Astrocyte of the cerebellum (primary cell): ENCODE measurements around the gene PRKCA.
"Not testable (repeated sequence)": the region's sequence is repeated elsewhere in the genome, so short reads cannot be mapped to it uniquely, and the experiment has no call there.

Experiments used
- DNase-seq: peaks from one replicate; pipeline ENCODE4 v3.0.0-alpha.2; 2011; ENCODE audit warnings: low read depth
- H3K4me3 ChIP-seq: 2 replicates; pipeline ENCODE4 v1.5.1; 2011; ENCODE audit warnings: mild to moderate bottlenecking, low read depth, low read length, moderate library complexity
- in situ Hi-C: cut with HindIII; loops from 2 replicates; pipeline ENCODE4 v1.10.0; 2017; ENCODE audit warnings: low sequenced_read_pairs
- TF ChIP-seq, protein P1 (sequence below): IDR thresholded peaks from 2 replicates; pipeline ENCODE4 v1.5.1; 2012; ENCODE audit warnings: low read length, low read depth, moderate library complexity, mild to moderate bottlenecking; ENCODE audit errors: missing control alignments

PRKCA gene

DNA sequence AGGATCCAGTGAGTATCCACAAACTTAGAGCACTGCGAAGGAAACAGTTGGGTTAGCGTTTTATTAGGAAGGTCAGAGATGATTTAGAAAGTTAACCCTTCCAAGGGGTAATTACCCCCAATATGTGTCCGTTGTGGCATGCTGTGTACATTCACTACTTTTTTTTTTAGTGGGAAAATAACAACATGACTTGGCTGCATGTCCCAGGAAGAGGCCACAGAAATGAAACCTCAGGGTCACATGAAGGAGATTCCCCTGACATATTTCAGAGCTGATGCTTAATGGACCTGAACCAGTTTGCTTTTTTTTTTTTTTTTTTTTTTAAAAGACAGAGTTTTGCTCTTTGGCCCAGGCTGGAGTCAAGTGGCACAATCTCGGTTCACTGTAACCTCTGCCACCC, 167.5 kb downstream of the PRKCA start:
- TF ChIP-seq, protein P1, sequence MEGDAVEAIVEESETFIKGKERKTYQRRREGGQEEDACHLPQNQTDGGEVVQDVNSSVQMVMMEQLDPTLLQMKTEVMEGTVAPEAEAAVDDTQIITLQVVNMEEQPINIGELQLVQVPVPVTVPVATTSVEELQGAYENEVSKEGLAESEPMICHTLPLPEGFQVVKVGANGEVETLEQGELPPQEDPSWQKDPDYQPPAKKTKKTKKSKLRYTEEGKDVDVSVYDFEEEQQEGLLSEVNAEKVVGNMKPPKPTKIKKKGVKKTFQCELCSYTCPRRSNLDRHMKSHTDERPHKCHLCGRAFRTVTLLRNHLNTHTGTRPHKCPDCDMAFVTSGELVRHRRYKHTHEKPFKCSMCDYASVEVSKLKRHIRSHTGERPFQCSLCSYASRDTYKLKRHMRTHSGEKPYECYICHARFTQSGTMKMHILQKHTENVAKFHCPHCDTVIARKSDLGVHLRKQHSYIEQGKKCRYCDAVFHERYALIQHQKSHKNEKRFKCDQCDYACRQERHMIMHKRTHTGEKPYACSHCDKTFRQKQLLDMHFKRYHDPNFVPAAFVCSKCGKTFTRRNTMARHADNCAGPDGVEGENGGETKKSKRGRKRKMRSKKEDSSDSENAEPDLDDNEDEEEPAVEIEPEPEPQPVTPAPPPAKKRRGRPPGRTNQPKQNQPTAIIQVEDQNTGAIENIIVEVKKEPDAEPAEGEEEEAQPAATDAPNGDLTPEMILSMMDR: no peak
- in situ Hi-C loops: no loop called here
- no peak for DNase-seq
- H3K4me3 ChIP-seq: no peak overlapping the region

DNA sequence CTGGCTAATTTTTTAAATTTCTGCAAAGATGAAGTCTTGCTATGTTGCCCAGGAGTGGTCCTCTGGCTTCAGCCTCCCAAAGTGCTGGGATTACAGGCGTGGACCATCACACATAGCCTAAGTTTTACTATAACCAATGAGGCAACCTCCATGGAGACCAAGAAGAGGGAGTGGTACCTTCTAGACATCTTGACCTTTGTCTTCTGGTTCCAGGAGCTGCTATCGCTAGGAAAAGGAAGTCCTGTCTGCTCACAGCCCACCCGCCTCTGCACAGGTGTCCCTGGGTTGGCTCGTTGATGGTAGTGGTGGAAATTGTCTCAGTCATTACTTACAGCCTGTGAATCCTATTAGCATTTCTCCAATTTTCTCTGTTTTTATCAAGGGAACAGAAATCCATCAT, 169.7 kb downstream of the PRKCA start:
- in situ Hi-C loops: no loop called here
- TF ChIP-seq, protein P1: no peak
- DNase-seq: no peak
- H3K4me3 ChIP-seq: no peak overlapping the region

DNA sequence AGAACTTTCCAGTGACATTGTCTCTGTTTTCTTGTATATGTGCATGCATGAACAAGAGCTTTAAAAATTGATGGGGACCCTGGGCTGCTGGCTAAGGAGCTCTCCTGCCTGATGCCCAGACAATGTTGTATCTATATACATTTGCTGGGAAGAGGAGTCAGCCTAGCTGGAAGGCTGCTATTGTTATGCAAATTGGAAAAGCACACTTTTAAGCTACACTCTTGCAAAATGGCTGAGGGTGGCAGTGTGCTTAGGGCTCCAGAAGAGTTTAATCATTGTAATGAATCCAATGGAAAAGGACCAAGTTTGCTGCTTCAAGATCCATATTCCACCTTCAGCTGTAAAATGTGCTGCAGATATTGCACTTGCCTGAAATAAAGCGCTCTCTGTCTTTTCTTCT, 171.8 kb downstream of the PRKCA start:
- TF ChIP-seq, protein P1: no peak
- in situ Hi-C loops: no loop called here
- no peak for DNase-seq
- no peak overlapping the region for H3K4me3 ChIP-seq

DNA sequence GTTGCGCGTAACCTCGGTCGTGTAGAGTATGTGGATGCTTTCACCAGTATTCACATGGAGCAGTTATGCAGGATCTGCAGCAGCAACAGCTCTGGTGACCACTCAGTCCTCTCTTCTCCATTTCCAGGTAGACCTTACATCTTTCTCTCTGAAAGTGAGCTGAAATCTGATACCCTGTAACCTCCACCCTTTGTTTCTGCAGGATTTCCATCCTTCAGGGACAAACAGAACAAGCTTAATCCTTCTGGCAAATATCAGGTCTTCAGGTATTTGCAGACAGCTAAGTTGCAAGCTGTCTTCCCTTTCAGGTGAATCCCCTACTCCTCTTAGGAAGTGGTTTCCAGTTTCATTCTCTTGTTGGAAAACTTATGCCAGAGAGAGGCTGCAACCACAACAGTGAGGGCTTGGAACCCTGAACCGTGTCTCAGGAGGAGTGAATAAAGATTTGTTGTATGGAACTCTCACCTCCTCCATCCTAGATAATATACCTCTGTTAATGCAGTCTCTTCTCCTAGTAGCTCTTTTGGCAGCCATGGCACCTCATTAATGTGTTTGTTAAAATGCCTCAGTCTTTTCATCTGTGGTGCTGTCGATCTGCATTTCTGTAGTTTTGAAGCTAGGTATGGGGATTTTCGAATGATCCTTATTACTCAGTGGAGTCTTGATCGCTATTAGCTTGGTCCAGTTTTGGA, 172.5 kb downstream of the PRKCA start:
- DNase-seq: no peak
- H3K4me3 ChIP-seq: no peak overlapping the region
- TF ChIP-seq, protein P1: no peak
- in situ Hi-C loops: no loop called here

DNA sequence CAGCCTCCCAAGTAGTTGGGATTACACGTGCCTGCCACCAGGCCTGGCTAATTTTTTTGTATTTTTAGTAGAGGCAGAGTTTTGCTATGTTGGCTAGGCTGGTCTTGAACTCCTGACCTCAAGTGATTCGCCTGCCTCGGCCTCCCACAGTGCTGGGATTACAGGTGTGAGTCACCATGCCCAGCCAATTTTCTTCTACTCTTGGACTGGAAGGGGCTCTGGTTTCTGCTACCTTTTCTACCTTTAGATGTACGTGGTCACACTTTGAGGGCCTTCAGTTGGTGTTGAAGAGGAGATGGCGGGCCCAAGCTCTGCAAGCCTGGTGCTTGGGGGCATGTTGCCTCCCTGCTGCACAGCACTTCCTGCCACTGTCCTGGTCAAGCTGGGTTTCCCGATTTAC, 173.6 kb downstream of the PRKCA start:
- no peak for DNase-seq
- no peak overlapping the region for H3K4me3 ChIP-seq
- in situ Hi-C loops: no loop called here
- TF ChIP-seq, protein P1: no peak

DNA sequence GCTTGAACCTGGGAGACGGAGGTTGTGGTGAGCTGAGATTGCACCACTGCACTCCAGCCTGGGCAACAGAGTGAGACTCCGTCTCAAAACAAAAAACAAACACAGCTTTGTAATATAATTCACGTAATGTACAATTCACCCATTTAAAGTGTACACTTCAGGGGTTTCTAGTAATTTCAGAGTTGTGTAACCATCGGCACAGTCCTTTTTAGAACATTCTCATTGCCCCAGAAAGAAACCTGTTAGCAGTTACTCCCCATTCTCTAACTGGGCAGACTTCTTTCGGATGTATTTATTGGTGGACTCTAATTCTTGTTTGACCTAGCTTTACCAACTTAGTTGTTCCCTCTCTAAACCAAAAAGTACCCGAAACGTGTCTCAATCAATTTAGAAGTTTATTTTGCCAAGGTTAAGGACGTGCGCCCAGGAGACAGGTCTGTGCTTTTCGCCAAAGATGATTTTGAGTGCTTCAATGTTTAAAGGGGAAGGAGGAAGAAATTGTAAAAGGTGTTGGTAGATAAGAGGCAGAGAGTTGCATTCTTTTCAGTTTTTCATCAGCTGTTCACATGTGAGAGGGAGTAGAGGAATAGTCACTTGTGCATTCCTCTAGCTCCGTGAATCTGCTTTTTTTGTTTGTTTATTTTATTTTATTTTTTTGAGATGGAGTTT, 175.3 kb downstream of the PRKCA start:
- H3K4me3 ChIP-seq: no peak overlapping the region
- in situ Hi-C loops: no loop called here
- TF ChIP-seq, protein P1: no peak
- DNase-seq: no peak

DNA sequence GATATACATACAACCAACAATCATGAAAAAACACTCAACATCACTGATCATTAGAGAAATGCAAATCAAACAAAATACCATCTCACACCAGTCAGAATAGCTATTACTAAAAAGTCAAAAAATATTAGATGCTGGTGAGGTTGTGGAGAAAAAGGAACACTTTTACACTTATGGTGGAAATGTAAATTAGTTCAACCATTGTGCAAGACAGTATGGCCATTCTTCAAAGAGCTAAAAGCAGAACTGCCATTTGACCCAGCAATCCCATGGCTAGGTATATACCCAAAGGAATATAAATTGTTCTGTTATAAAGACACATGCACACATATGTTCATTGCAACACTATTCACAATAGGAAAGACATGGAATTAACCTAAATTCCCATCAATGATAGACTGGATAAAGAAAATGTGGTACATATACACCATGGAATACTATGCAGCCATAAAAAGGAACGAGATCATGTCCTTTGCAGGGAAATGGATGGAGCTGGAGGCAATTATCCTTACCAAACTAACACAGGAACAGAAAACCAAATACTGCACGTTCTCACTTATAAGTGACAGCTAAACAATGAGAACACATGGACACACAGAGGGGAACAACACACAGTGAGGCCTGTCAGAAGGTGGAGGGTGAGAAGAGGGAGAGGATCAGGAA, 176.9 kb downstream of the PRKCA start:
- in situ Hi-C loops, H3K4me3 ChIP-seq, DNase-seq: not testable (repeated sequence)
